HEK293 (cell line): ENCODE measurements around the gene DHRS7B.
"Not testable (repeated sequence)": the region's sequence is repeated elsewhere in the genome, so short reads cannot be mapped to it uniquely, and the experiment has no call there.

ENCODE experiments used
- CTCF ChIA-PET: fragments of 350-600 bp; formaldehyde crosslinking; extraction: SDS; loops from one replicate; lab custom pipeline; 2021; ENCODE audit warnings: antibody characterized with exemption; lab: Yijun Ruan, JAX
- POLR2A ChIA-PET: fragments of 300-600 bp; formaldehyde crosslinking; extraction: SDS; loops from one replicate; lab custom pipeline; 2020; ENCODE audit warnings: antibody characterized with exemption, inconsistent platforms; lab: Yijun Ruan, JAX
- H3K27ac ChIP-seq: fragments of 200-500 bp; sonication (Bioruptor generic); 2 replicates; pipeline ENCODE4 v1.5.1; 2014; ENCODE audit warnings: low read depth, low read length, control low read depth, inconsistent platforms; ENCODE audit errors: extremely low read depth
- H3K36me3 ChIP-seq, 2 experiments: fragments of 200-500 bp in 1 of 2; sonication (Bioruptor generic) in 1 of 2; 1 replicate in 1 of 2; 2 replicates in 1 of 2; pipeline ENCODE4 v1.5.1; 2014 to 2017; ENCODE audit warnings: inconsistent platforms in 2 of 2, low read length in 2 of 2; ENCODE audit not compliant: control insufficient read depth in 2 of 2, insufficient read depth in 1 of 2
- H3K4me1 ChIP-seq: fragments of 200-500 bp; sonication (Bioruptor generic); 2 replicates; pipeline ENCODE4 v1.5.1; 2014; ENCODE audit warnings: mild to moderate bottlenecking, low read length, inconsistent platforms; ENCODE audit not compliant: control insufficient read depth, insufficient read depth
- H3K4me3 ChIP-seq: 2 replicates; pipeline ENCODE4 v1.5.1; 2011; ENCODE audit warnings: low read depth, mild to moderate bottlenecking, control low read depth, low read length, moderate library complexity
- H3K9me3 ChIP-seq: fragments of 200-500 bp; sonication (Bioruptor generic); 2 replicates; pipeline ENCODE4 v1.5.1; 2014; ENCODE audit warnings: low read depth, low read length, inconsistent platforms; ENCODE audit not compliant: control insufficient read depth, insufficient read depth
- GLIS1 ChIP-seq: fragments of 450-650 bp; formaldehyde crosslinking; IDR thresholded peaks from 2 replicates; pipeline ENCODE4 v1.5.1; 2016; ENCODE audit warnings: missing biosample characterization, missing genetic modification characterization
- GLIS2 ChIP-seq: fragments of 450-650 bp; formaldehyde crosslinking; IDR thresholded peaks from 2 replicates; pipeline ENCODE4 v1.5.1; 2016; ENCODE audit warnings: missing biosample characterization, missing genetic modification characterization
- IKZF3 ChIP-seq: fragments of 450-650 bp; IDR thresholded peaks from 2 replicates; pipeline ENCODE4 v1.5.0; 2018; ENCODE audit warnings: missing biosample characterization, mild to moderate bottlenecking, missing genetic modification characterization, moderate library complexity
- KLF10 ChIP-seq: fragments of 450-650 bp; IDR thresholded peaks from 2 replicates; pipeline ENCODE4 v1.5.1; 2018; ENCODE audit warnings: missing biosample characterization, mild to moderate bottlenecking, missing genetic modification characterization
- MZF1 ChIP-seq: fragments of 450-650 bp; formaldehyde crosslinking; IDR thresholded peaks from 2 replicates; pipeline ENCODE4 v1.5.1; 2017; ENCODE audit warnings: missing biosample characterization, missing genetic modification characterization, borderline replicate concordance
- SETDB1 ChIP-seq: IDR thresholded peaks from one replicate; pipeline ENCODE4 v1.6.1; 2017; ENCODE audit warnings: mild to moderate bottlenecking, low read length, moderate library complexity, mixed read lengths; ENCODE audit not compliant: insufficient read length
- ZBTB1 ChIP-seq: fragments of 450-650 bp; formaldehyde crosslinking; IDR thresholded peaks from 2 replicates; pipeline ENCODE4 v1.5.1; 2016; ENCODE audit warnings: missing biosample characterization, missing genetic modification characterization
- ZEB2 ChIP-seq: fragments of 450-650 bp; formaldehyde crosslinking; IDR thresholded peaks from 2 replicates; pipeline ENCODE4 v1.5.1; 2016; ENCODE audit warnings: missing biosample characterization, missing genetic modification characterization
- ZNF169 ChIP-seq: fragments of 450-650 bp; formaldehyde crosslinking; IDR thresholded peaks from 2 replicates; pipeline ENCODE4 v1.5.1; 2016; ENCODE audit warnings: missing biosample characterization, missing genetic modification characterization
- ZNF26 ChIP-seq: fragments of 450-650 bp; formaldehyde crosslinking; IDR thresholded peaks from 2 replicates; pipeline ENCODE4 v1.5.1; 2016; ENCODE audit warnings: missing biosample characterization, missing genetic modification characterization
- ZNF416 ChIP-seq: fragments of 450-650 bp; formaldehyde crosslinking; IDR thresholded peaks from 2 replicates; pipeline ENCODE4 v1.5.1; 2016; ENCODE audit warnings: missing biosample characterization, missing genetic modification characterization
- ZNF423 ChIP-seq: fragments of 450-650 bp; formaldehyde crosslinking; IDR thresholded peaks from 2 replicates; pipeline ENCODE4 v1.5.1; 2016; ENCODE audit warnings: missing biosample characterization, missing genetic modification characterization
- ZNF48 ChIP-seq: fragments of 450-650 bp; formaldehyde crosslinking; IDR thresholded peaks from 2 replicates; pipeline ENCODE4 v1.5.1; 2016; ENCODE audit warnings: missing biosample characterization, missing genetic modification characterization
- ZNF513 ChIP-seq: fragments of 450-650 bp; IDR thresholded peaks from 2 replicates; pipeline ENCODE4 v1.5.1; 2018; ENCODE audit warnings: missing biosample characterization, missing genetic modification characterization
- ZNF621 ChIP-seq: fragments of 450-650 bp; formaldehyde crosslinking; IDR thresholded peaks from 2 replicates; pipeline ENCODE4 v1.5.1; 2017; ENCODE audit warnings: missing biosample characterization, missing genetic modification characterization
- ZNF843 ChIP-seq: fragments of 450-650 bp; formaldehyde crosslinking; IDR thresholded peaks from 2 replicates; pipeline ENCODE4 v1.5.1; 2016; ENCODE audit warnings: missing biosample characterization, missing genetic modification characterization
- TF ChIP-seq, protein P1 (sequence below): fragments of 450-650 bp; formaldehyde crosslinking; IDR thresholded peaks from 2 replicates; pipeline ENCODE4 v1.5.1; 2016; ENCODE audit warnings: missing biosample characterization, missing genetic modification characterization
- TF ChIP-seq, protein P2 (sequence below): fragments of 450-650 bp; IDR thresholded peaks from 2 replicates; pipeline ENCODE4 v1.5.1; 2018; ENCODE audit warnings: missing biosample characterization, mild to moderate bottlenecking, missing genetic modification characterization
- TF ChIP-seq, protein P3 (sequence below): fragments of 450-650 bp; formaldehyde crosslinking; IDR thresholded peaks from 2 replicates; pipeline ENCODE4 v1.5.1; 2016; ENCODE audit warnings: missing biosample characterization, missing genetic modification characterization

The DHRS7B gene

GRCh38 chr17:21218831-21219380 is 92.1 kb downstream of the DHRS7B start:
- Histone ChIP-seq H3K36me3 (peaks cover 0 to 26% of the 10 kb centered on the region in 2 experiments), H3K9me3 (no peaks in the 10 kb centered on the region), H3K27ac (no peak overlapping the region), H3K4me3 (no peak overlapping the region), H3K4me1 (no peaks in the 10 kb centered on the region)
- TF ChIP-seq MZF1 (no peak), ZEB2 (tag by site-specific recombination) (no peak), ZNF843 (no peak), ZNF26 (no peak), ZNF423 (no peak), KLF10 (no peak), ZNF169 (tag by site-specific recombination) (no peak), ZNF48 (tag by site-specific recombination) (no peak), ZBTB1 (tag by site-specific recombination) (no peak), GLIS1 (tag by site-specific recombination) (no peak), ZNF416 (no peak), IKZF3 (no peak), GLIS2 (tag by site-specific recombination) (no peak), ZNF621 (tag by site-specific recombination) (no peak), ZNF513 (tag by site-specific recombination) (no peak), SETDB1 (no peak)
- TF ChIP-seq, protein P1, sequence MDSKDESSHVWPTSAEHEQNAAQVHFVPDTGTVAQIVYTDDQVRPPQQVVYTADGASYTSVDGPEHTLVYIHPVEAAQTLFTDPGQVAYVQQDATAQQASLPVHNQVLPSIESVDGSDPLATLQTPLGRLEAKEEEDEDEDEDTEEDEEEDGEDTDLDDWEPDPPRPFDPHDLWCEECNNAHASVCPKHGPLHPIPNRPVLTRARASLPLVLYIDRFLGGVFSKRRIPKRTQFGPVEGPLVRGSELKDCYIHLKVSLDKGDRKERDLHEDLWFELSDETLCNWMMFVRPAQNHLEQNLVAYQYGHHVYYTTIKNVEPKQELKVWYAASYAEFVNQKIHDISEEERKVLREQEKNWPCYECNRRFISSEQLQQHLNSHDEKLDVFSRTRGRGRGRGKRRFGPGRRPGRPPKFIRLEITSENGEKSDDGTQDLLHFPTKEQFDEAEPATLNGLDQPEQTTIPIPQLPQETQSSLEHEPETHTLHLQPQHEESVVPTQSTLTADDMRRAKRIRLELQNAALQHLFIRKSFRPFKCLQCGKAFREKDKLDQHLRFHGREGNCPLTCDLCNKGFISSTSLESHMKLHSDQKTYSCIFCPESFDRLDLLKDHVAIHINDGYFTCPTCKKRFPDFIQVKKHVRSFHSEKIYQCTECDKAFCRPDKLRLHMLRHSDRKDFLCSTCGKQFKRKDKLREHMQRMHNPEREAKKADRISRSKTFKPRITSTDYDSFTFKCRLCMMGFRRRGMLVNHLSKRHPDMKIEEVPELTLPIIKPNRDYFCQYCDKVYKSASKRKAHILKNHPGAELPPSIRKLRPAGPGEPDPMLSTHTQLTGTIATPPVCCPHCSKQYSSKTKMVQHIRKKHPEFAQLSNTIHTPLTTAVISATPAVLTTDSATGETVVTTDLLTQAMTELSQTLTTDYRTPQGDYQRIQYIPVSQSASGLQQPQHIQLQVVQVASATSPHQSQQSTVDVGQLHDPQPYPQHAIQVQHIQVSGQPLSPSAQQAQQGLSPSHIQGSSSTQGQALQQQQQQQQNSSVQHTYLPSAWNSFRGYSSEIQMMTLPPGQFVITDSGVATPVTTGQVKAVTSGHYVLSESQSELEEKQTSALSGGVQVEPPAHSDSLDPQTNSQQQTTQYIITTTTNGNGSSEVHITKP (tag by site-specific recombination): no peak
- TF ChIP-seq, protein P2, sequence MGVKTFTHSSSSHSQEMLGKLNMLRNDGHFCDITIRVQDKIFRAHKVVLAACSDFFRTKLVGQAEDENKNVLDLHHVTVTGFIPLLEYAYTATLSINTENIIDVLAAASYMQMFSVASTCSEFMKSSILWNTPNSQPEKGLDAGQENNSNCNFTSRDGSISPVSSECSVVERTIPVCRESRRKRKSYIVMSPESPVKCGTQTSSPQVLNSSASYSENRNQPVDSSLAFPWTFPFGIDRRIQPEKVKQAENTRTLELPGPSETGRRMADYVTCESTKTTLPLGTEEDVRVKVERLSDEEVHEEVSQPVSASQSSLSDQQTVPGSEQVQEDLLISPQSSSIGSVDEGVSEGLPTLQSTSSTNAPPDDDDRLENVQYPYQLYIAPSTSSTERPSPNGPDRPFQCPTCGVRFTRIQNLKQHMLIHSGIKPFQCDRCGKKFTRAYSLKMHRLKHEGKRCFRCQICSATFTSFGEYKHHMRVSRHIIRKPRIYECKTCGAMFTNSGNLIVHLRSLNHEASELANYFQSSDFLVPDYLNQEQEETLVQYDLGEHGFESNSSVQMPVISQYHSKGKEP (tag by site-specific recombination): no peak
- CTCF ChIA-PET: no interaction called here
- POLR2A ChIA-PET: no interaction called here

DNA sequence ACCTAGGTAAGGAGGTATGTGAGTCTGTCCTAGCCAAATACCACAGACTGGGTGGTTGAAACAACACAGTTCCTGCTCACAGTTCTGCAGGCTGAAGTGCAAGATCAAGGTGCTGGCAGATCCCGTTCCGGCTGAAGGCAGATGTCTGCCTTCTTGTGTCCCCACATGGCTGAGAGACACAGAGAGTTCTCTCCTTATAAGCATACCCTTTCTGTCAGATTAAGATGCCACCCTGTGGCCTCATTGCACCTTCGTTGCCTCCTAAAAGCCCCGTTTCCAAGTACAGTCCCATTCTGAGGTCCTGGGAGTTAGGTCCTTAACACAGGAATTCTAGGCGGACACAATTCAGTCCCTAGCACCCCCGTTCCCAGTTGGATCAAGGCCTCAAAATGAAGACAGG is 96.3 kb downstream of the DHRS7B start:
- TF ChIP-seq, protein P3, sequence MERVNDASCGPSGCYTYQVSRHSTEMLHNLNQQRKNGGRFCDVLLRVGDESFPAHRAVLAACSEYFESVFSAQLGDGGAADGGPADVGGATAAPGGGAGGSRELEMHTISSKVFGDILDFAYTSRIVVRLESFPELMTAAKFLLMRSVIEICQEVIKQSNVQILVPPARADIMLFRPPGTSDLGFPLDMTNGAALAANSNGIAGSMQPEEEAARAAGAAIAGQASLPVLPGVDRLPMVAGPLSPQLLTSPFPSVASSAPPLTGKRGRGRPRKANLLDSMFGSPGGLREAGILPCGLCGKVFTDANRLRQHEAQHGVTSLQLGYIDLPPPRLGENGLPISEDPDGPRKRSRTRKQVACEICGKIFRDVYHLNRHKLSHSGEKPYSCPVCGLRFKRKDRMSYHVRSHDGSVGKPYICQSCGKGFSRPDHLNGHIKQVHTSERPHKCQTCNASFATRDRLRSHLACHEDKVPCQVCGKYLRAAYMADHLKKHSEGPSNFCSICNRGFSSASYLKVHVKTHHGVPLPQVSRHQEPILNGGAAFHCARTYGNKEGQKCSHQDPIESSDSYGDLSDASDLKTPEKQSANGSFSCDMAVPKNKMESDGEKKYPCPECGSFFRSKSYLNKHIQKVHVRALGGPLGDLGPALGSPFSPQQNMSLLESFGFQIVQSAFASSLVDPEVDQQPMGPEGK (tag by site-specific recombination): no peak
- H3K9me3 ChIP-seq: no peaks in the 10 kb centered on the region
- ChIA-PET POLR2A (no interaction called here), CTCF (no interaction called here)
- H3K4me1 ChIP-seq: no peaks in the 10 kb centered on the region
- peaks cover 0 to 21% of the 10 kb centered on the region in 2 experiments for H3K36me3 ChIP-seq
- H3K4me3 ChIP-seq: no peak overlapping the region
- H3K27ac ChIP-seq: no peak overlapping the region

DNA sequence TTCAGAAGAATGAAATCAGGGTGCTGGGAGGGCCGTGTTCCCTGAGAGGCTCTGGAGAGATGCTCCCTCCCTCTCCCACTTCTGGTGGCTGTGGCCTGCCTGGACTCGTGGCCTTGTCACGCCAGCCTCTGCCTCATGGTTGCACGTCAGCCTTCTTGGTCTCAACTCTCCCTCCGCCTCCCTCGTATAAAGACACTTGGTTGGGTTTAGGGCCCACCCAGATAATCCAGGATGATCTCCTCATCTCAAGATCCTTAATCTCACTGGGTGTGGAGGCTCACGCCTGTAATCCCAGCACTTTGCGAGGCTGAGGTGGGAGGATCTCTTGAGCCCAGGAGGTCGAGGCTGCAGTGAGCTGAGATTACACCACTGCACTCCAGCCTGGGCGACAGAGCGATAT is 100.5 kb downstream of the DHRS7B start:
- CTCF ChIA-PET, H3K27ac ChIP-seq, H3K36me3 ChIP-seq, H3K4me3 ChIP-seq, H3K4me1 ChIP-seq, H3K9me3 ChIP-seq: not testable (repeated sequence)
- POLR2A ChIA-PET: interaction anchor here (0.7 kb wide), 1 partner anchor 26 kb away, joined by 3 read pairs; no protein-coding TSS in a partner anchor
